Central memory CD4-positive, alpha-beta T cell (primary cell): ENCODE data around the gene LAMB4.
"Not testable (repeated sequence)": the region's sequence is repeated elsewhere in the genome, so short reads cannot be mapped to it uniquely, and the experiment has no call there.

Experiments used
- DNase-seq: peaks from one replicate; pipeline ENCODE4 v3.0.0; 2022

Gene LAMB4

DNA sequence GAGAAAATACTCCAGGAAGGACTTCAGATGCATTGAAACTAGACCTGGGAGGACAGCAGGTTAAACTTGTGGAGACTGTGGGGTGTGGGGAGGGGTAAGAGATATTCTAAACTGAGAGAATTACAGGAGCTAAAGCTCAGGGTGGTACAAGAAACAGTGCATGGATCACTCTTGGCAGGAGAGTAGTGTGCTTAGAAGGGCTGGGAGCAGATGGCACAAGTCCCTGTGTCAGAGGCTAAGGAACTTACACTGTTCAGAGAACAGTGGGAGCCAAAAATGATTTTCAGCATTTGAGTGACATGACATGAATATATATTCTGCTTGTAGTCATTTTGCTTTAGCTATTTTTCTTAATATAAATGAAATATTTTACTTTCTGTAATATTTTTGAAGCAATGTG is 91.2 kb downstream of the LAMB4 start:
- DNase-seq, result no peak

DNA sequence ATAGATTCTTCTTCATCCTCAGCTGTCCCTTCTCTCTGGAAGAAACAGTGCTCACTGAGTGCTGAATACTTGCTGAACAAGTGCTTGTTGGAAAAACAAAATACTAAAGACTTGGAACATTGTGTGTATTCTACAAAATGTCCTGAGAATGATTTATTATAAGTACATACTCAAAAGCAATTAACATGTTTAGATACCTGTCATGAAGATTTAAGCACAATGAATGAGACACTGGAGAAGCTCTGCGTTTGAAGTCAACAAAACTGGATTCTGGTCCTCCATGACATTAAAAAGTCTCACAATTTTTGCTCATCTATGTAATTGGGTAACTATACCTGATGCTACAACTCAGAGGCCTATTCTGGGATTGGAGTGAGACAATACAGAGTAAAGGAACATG is 92.4 kb downstream of the LAMB4 start:
- DNase-seq, result no peak

DNA sequence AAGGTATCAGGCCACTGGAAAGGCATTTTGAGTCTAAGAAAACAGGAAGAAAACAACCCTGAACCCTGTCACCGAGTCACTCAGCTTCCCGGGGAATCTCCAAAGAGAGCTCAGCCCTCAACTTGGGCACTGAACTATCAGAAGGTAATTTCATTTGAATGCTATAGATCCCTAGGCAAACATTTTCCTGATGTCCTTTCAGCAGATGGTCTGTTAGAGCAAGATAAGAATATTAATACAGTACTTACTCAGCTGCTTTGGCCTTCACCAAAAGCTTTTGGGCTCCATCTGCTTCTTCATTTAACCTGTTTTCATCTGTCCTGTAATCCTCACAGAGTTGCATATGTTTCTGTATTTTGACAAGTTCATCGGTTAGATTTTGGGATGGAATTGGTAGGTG is 93.0 kb downstream of the LAMB4 start:
- no peak for DNase-seq

DNA sequence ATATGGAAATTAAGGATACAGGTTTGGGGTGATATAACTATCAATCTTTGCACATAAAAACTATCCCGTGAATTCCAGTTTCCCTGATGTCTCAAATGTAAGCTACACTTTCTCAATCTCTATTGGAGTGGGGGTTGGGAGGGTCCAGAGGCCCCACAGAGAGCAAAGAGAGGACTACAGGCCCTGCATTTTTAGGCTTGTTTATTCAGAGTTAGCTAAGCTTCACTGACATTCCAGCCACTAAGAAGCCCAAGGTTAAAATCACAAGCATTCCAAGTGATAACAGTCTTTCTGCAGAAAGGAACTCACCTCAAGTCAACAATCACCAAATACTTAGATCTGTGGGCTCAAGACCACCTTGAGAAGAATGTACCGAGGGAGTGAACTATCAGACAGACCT is 95.6 kb downstream of the LAMB4 start:
- DNase-seq, result no peak

DNA sequence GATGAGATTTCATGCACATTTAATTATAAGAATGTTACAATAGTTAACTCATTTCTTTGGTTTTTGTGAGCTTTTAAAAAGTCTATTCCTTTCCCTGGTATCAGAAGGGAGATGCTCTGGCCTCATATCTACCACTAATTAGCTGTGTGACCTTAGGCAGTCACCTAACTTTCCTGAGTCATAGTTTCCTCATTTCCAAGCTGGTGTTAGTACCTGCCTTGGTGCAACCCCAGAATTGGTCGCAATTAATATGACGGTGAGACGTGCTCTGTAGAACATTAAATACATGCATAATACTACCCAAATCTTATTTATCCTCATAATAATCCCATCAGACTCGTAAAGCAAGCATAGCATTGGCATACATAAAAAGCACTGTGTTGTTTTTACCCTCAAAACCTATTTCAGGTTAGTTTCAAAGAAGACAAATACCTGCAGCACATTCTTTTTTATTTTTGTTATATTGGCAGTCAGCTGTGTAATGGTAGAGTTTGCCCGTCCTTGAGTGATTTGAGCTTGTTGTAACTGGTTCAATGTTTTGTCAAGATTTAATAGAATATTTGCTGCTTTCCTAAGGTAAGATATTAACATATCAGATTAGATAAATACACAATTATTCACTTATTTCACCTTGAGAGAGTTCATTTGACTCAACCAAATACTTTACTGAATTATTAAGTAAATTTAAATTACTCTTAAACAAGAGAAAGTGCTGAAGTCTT is 96.2 kb downstream of the LAMB4 start:
- no peak for DNase-seq

DNA sequence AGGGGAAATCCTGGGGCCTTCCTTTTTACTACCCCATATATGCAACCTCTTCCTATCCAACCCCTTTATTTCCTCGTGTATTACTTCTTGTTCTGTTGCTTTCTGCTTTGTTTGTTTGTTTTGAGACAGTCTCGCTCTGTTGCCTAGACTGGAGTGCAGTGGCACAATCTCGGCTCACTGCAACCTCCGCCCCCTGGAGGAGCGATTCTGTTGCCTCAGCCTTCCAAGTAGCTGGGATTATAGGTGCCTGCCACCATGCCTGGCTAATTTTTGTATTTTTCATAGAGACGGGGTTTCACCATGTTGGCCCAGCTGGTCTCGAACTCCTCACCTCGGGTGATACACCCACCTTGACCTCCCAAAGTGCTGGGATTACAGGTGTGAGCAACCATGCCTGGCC is 96.9 kb downstream of the LAMB4 start:
- DNase-seq, result not testable (repeated sequence)

DNA sequence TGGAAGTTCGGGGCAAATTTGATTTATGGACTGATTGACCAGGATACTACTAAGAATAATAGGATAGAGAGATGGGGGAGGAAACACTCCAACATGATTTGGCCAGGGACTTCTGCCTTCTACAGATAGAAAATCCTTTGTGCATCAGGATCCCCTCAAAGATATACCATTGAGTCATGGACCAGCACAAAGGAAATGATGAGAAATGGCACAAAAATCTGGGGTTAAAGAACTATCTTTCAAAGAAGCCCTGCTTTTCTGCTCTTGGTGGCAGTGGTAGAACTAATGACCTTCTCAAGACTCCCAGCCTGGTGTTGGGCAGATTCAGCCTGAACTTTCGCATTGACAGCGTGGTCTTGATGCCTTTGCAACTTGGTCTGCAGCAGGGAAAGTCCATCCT is 99.6 kb downstream of the LAMB4 start:
- DNase-seq, result no peak

DNA sequence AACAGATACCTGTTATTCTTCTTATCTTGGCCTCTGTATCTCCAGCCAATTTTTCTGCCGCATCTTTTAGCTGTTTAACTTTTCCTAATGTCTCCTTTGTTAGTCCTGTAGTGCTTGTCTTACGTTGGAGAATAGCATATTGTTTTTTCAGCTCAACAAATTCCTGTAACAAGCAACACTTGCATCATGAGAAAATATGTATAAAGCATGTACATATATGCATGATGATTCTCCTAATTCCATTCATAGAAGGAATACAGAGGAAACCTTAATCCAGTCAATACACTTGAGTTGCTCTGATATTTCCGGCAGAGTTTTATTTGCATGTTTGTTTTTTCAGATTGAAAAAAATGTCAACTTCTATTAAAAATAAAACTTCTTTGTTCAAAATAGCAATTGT is 101.1 kb downstream of the LAMB4 start:
- DNase-seq, result no peak

DNA sequence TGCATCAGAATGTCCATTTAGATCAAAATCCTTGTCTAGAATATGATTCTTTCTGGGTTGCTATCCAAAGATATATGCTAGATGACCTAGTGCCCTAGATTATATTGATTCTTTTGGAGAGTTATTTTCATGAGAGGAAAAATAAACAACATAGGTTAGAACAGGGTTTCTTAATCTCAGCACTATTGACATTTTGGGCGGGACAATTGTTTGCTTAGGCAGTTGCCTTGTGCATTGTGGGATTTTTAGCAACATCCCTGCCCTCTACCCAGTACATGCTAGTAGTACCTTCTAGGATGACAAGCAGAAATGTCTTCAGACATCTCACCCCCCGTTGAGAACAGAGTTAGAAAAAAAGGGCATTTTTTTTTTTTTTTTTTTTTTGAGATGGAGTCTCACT is 102.0 kb downstream of the LAMB4 start:
- no peak for DNase-seq

DNA sequence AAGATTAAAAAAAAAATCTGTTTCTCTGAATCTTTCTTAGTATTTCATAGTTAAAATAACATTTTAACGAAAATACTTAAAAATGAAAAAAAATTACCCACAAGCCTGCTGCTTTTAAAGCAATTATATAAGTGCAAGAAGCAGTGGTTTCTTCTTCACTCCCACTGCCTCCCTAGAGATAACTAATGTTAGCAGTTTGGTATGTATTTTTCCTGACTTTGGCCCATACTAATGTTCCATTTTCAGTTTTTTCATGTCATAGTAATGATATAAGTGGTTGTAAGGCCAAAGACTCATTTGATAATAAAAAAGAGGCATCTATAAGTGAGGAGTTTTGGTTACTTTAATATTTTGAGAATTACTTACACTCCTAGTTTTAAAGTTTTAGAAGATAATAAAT is 102.9 kb downstream of the LAMB4 start:
- no peak for DNase-seq

DNA sequence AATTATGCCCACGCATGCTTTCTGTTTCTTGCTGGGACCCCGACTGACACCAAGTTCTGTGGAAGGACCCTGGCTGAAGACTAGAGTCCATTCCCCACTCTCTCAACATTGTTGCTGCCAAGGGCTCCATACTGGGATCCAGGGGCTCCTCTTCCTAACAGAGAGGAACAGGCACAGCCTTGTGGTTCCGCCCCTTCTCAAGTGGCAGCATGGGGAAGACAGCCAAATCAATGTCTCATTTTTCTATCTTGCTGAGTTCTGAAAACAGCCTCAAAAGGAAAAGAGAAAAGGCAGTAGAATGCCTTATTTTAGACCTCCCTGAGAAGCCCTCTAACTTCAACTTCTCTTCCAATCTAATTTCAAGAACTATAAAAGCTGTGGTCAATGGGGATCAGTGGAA is 103.5 kb downstream of the LAMB4 start:
- DNase-seq, result no peak

DNA sequence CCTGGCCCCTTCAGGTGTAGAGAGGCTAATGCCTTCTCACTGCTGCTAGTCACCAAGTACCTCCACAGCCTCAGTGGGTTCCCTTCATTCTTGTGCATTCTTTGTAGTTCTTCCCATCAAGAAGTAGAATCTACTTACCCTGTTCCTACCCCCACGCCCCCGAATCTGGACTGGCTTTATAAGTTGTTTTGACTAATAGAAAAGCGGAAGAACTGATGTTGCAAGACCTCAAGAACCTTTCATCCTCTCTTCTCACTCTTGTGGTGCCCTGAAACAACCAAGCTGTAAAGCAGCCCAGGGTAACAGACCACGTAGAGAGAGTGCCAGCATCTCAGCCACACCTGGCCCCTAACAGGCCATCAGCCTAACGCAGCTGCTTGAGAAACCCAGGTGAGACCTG is 104.0 kb downstream of the LAMB4 start:
- no peak for DNase-seq

DNA sequence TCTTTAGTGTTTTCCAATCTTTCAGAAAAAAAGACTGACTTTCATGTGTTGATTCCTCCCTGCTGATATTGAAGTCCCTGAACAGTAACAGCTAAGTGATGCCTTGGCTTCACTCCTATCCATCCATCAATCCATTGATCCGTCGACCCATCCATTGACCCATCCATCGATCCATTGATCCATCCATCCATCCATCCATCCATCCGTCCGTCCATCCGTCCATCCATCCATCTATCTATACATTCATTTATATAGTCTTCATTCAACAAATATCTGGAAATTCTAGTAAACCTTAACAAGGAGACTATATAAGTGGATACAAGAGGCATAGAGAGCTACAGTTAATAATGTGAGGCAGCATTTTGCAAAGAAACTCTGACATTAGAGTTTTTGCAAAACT is 105.6 kb downstream of the LAMB4 start:
- no peak for DNase-seq

DNA sequence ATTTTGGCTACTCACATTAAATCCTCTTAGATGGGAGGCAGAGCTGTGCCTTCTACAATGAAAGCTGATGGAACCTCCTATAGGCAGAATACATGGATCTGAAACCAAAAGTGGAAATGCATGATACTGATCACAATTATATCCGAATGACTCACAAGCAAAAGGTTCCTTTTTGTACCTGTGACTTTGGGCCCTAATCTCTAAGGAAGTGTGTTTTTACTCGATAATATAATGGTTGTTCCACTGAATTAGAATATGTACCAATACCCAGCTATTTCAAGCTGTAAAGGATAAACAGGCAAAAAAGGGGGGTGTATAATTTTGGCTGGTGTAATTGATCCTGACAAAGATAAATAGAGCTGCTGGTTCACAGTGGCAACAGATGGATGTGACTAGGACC is 109.6 kb downstream of the LAMB4 start:
- no peak for DNase-seq

DNA sequence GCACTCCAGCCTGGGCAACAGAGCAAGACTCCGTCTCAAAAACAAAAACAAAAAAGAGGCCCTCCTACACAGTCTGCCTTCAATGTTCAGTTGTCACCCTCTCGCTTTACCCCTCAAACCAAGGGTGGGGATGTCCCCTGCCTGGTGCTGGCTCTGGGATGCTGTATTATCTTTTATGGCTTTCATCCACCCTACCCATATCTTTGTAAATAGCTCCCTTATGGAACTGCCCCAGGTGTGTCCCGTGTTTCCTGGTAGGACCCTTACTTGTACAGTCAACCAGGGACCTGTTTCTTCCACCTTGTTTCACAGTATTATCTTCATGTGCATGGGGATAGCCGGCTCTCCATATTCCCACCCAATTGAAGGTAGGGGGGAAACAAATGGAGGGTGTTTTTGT is 111.5 kb downstream of the LAMB4 start:
- DNase-seq, result no peak

DNA sequence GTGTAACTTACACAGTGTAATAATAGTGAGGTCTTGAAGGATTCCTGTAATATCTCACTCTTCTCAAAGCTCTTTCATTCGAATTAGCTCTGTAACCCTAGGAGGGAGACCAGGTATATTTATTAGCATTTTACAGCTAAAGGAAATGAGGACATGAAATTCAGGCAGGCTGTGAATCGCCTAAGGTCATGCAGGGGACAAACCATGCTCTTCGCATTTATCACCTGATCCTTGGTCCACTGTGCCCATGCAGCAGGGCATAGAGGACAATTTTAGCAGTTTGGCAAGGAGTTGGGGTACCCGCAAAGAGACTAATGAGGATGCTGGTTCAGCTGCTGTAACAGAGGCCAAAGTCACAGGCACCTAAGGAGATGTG is 112.4 kb downstream of the LAMB4 start:
- no peak for DNase-seq

DNA sequence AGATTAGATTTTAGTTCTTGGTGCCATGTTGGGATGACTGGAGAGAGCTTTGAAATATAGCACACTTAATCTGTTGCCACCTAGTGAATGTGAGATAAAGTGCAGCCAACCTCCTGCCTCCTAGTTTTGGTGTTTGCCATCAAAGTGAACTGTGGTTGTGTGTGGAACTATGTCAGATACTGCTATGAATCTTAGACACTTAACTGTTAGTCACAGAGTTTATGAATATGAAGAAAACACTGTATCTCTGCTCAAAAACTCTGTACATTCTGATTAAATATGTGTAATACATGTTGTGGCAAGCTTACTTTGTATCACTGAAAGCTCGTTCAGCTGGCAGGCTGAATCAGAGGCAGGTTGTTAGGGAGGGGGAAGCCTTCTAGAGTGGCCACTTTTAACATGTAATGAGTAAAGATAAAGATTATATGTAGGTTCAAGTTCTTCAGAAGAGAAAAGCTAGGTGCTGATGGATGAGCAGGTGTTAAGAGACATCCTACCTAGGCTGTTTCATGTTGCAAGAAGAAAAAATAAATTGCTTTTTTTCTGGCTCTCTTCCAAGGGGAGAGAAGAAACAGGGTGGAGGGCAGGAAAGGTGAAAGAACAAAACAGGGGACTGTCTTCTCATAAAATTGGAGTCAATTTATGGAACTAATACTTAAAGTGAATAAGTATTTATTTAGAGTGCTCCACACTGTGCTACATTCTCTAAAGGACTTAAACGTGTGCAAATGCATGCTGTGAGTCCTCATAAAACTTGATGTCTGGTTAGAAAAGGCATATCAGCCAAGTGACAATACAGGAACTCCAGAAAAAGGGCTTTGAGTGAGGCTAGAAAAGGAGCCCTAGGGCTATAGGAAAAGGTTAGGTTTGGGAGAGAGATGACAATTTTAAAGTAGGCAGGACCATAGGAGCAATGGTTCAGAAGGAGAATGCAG is 113.1 kb downstream of the LAMB4 start:
- no peak for DNase-seq

DNA sequence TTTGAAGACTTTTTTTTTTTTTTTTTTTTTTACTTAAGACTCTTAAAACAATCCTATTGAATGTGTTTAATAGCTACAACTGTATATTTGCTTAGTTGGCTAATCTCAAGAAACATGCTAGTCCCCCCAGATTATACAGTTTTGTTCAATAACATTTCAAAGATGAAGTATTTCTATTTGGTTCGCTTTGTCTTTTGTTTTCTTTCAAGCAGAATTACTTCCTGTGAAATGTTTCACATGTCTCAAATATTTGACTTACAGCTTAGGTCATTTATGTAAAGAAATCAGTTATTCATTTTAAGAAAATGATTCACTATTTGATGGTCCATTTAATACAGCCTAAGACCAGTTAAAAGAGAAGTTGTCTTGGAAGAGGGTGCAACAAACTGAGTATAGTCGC is 114.4 kb downstream of the LAMB4 start:
- no peak for DNase-seq

DNA sequence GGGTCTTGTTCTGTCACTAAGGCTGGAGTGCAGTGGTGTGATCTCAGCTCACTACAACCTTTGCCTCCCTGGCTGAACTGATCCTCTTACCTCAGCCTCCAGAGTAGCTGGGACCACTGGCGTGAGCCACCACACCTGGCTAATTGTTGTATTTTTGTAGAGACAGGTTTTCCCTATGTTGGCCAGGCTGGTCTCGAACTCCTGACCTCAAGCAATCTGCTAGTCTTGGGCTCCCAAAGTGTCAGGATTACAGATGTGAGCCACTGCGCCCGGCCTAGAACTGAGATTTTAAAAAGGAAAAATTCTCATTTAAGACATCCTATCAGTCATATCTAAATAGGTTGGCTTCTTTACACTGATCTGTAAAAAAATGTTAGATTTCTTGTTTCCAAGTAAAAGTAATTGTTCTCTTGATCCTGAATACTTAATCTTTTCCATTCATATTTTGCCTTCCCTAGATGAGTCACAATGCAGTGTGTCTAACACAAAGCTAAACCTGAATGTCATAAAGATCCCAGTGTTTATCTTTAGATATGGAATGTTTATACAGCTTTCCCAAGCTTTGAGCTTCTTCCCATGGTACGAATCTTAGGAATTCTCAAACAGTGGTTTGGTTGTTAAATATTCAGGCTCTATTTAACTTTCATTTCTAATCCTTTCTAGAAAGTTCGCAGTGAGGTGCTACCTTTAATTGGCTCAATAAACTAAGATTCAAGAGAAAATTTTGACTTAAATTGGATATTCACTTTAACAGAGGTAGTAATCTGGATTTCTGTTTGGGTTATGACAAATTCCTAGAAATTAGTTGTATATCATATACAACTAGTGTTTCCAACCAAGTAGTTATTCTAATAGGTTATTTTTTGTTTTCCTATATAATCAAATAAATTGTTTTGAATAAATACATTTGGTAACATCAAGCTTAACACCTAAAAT is 115.1 kb downstream of the LAMB4 start:
- no peak for DNase-seq

DNA sequence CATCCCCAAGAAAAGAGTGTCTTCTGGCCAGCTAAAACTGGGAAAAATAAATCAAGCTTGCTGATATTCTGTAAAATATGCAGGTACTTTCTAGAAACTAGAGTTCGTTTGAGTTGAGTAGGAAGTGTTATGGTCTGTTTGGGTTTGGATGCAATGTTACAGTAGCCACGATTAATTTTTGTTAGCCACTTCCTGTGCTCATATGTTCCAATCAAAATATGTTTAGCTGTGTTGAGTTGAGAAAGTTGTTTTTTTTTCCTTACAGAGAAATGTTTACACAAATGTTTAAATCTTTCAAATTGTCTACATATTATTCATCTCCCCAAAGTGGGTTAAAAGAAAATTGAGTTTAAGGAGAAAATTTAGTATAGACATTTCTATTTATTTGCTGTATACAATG is 115.9 kb downstream of the LAMB4 start:
- DNase-seq, result no peak

DNA sequence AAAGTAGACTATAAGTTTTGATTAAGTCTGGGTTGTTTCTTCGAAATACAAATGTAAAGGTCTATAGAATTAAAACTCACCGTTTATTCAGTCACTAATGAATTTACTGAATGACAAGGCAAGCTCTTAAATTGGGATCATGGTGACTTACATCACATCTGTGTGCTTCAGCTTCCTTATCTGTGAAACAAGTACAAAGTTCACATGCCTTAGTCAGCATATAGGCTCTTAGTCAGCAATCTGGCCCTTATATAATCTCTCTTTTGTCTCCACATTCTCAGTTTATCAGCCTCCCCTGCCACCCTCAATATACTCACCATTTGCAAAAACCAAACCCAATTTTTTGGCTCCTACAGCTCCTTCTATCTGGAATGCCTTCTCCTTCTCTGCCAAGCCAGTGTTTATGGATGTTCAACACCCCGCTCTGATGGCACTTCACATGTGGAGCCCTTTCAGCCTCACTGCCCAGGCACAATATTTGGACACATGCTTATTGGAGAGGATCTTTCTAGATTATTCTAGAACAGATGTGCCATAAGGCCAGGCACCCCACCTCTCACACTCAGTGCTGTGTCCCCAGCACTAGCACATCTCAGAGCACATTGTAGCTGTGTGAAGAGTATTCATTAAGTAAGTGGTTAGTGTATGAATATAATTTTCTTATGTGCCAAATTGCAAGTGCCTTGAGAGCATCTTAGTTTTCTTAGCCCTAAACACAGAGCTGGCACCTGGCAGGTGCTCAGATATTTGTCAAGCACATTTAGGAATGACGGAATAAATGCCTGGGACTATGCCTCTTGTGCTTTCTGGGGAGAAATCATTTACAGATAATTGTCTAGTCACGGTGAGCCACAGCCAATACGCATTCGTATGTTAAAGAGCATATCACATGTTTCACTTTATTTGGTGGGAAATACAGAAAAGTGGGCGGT is 117.4 kb downstream of the LAMB4 start:
- DNase-seq, result no peak

DNA sequence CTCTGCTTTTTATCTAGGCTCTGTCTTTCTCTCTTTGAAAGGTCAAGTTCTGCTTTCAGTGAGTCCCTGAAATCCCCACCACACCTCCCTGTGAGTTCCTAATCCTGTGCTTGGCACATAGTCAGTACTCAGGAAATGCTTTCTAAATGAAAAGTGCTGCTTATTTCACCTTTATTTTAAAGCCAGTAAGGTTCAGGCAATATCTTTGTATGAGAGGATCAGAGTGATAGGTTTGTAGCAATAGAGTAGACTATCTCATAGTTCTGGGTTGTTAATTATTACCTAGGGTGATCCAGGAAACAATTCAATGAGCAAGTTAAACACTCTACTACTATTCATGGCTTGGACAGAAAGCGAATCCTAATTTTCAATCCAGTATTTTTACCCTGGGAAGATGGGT is 119.8 kb downstream of the LAMB4 start:
- DNase-seq, result no peak
